Measurements from ENCODE around the gene CDC42BPA. TPM values are rescaled to one million over a fixed set of nuclear protein-coding genes. Genes with fewer than 3 reads are reported as not detected.

Gene CDC42BPA
- total and polyA plus RNA-seq, 9 of the 15 experiments (the other 6 are each of a cell fraction or from before 2014, with no cell fraction given) = 8.0 to 77.5 (median 52.1) TPM

DNA sequence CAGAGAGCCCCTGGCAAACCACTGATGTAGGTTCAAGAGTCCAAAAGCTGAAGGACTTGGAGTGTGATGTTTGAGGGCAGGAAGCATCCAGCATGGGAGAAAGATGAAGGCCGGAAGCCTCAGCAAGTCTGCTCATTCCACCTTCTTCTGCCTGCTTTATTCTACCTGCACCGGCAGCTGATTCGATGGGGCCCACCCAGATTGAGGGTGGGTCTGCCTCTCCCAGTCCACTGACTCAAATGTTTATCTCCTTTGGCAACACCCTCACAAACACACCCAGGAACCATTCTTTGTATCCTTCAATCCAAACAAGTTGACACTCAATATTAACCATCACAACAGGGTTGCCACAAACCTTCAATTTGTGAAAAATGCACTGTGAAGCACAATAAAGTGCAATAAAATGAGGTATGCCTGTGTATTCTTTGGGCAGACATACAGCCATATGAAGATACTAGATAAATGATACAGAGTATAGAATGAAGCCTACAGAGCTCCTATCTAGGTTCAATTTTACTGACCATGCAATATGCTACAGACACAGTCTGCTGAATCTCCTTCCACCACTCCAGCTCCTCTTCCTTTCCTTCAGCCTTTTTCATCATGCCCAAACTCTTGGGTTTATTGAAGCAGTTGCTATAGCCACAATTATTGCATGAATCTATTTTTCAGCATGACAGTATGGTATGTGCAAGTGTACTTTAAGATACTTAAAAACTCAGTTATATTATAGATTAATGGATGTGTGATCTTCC lies 24.0 kb upstream of the CDC42BPA start:
- H3K4me1 ChIP-seq (replicated peaks in 1 of 2; ENCODE audit: control insufficient read depth in 2 of 2, insufficient read depth in 2 of 2, low read length in 2 of 2) = peaks cover 0 to 7% of the 10 kb centered on the region in 2 experiments; a peak in 2 of 5 replicates
- intact Hi-C loops (cut with micrococcal nuclease) (no loop called here), in situ Hi-C loops (cut with MboI) (no loop called here)
- no peak overlapping the region for H3K4me3 ChIP-seq
- H4K20me1 ChIP-seq (replicated peaks; ENCODE audit: control insufficient read depth, insufficient read depth, low read length) = no peaks in the 10 kb centered on the region
- H3K9me1 ChIP-seq (ENCODE audit: control insufficient read depth, insufficient read depth, low read length) = no peaks in the 10 kb centered on the region
- H3K9me3 ChIP-seq (replicated peaks; ENCODE audit: control insufficient read depth, insufficient read depth, low read depth, low read length) = peaks cover 4% of the 10 kb centered on the region; the same call in 1 of the 2 replicates
- H3K4me2 ChIP-seq (ENCODE audit: insufficient read depth, low read length) = no peak overlapping the region
- CTCF ChIA-PET (ENCODE audit: low intra/inter-chr PET ratio) = no interaction called here
- no peaks in the 10 kb centered on the region for H3K27me3 ChIP-seq (ENCODE audit: control insufficient read depth in 2 of 2, insufficient read depth in 2 of 2, low read length in 2 of 2)
- FAIRE-seq (no peak), ATAC-seq (peak; percentile 60), DNase-seq (ENCODE audit: extremely low read depth in 1 of 4, low spot score in 3 of 4) (no peak)
- no peaks in the 10 kb centered on the region for H3K36me3 ChIP-seq (ENCODE audit: control insufficient read depth, insufficient read depth, low read length)
- H3K27ac ChIP-seq (ENCODE audit: extremely low read depth, low read depth, low read length) = no peak overlapping the region
- H3K79me2 ChIP-seq (ENCODE audit: control insufficient read depth, insufficient read depth, low read length) = no peaks in the 10 kb centered on the region
- POLR2A ChIA-PET = interaction anchor here (1.0 to 1.3 kb wide), 3 partner anchors 13 to 141 kb away, joined by 3 to 4 read pairs (median 3); no protein-coding TSS in a partner anchor
- WGBS (ENCODE audit: insufficient coverage, low coverage, missing lambda C conversion rate) = 91% methylated on average over 3 of the region's 3 CpGs
- H3K9ac ChIP-seq (ENCODE audit: insufficient read depth in 1 of 2, low read depth in 2 of 2, low read length in 2 of 2) = no peak overlapping the region
- H2AFZ ChIP-seq (ENCODE audit: low read depth, low read length) = no peak overlapping the region
- BruUV-seq (replicated peaks) = no TSS peak
- no peak for TF ChIP-seq ZEB2 (IDR thresholded peaks at IDR 0.05)
- peak; percentile 63 for TF ChIP-seq ZNF316 (IDR thresholded peaks at IDR 0.05)
- TF ChIP-seq, protein P1, sequence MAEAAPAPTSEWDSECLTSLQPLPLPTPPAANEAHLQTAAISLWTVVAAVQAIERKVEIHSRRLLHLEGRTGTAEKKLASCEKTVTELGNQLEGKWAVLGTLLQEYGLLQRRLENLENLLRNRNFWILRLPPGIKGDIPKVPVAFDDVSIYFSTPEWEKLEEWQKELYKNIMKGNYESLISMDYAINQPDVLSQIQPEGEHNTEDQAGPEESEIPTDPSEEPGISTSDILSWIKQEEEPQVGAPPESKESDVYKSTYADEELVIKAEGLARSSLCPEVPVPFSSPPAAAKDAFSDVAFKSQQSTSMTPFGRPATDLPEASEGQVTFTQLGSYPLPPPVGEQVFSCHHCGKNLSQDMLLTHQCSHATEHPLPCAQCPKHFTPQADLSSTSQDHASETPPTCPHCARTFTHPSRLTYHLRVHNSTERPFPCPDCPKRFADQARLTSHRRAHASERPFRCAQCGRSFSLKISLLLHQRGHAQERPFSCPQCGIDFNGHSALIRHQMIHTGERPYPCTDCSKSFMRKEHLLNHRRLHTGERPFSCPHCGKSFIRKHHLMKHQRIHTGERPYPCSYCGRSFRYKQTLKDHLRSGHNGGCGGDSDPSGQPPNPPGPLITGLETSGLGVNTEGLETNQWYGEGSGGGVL (CRISPR knock-in tag; IDR thresholded peaks at IDR 0.05) = no peak
- peak in 1 of 2 experiments; percentile 98; a peak in 2 of 4 replicates for TF ChIP-seq HDAC1 (IDR thresholded peaks at IDR 0.05)
- peak; percentile 46; the same call in 1 of the 2 replicates for TF ChIP-seq C11orf30 (IDR thresholded peaks at IDR 0.05; ENCODE audit: low read depth)
- TF ChIP-seq MAFF (IDR thresholded peaks at IDR 0.05; ENCODE audit: low read length) = 0 out of 2 replicates have a peak, but pooled peaks have one; percentile 20
- TF ChIP-seq, protein P2, sequence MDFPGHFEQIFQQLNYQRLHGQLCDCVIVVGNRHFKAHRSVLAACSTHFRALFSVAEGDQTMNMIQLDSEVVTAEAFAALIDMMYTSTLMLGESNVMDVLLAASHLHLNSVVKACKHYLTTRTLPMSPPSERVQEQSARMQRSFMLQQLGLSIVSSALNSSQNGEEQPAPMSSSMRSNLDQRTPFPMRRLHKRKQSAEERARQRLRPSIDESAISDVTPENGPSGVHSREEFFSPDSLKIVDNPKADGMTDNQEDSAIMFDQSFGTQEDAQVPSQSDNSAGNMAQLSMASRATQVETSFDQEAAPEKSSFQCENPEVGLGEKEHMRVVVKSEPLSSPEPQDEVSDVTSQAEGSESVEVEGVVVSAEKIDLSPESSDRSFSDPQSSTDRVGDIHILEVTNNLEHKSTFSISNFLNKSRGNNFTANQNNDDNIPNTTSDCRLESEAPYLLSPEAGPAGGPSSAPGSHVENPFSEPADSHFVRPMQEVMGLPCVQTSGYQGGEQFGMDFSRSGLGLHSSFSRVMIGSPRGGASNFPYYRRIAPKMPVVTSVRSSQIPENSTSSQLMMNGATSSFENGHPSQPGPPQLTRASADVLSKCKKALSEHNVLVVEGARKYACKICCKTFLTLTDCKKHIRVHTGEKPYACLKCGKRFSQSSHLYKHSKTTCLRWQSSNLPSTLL (IDR thresholded peaks at IDR 0.05) = no peak
- TF ChIP-seq EHMT2 (IDR thresholded peaks at IDR 0.05) = peak; percentile 52; the same call in 1 of the 2 replicates
- TF ChIP-seq XRCC3 (IDR thresholded peaks at IDR 0.05) = peak; percentile 75; the same call in 1 of the 2 replicates
- peak; percentile 63 to 87 for TF ChIP-seq TRIM24 (IDR thresholded peaks at IDR 0.05)
- no peak for TF ChIP-seq HDAC8 (tag; IDR thresholded peaks at IDR 0.05)
- TF ChIP-seq, protein P3, sequence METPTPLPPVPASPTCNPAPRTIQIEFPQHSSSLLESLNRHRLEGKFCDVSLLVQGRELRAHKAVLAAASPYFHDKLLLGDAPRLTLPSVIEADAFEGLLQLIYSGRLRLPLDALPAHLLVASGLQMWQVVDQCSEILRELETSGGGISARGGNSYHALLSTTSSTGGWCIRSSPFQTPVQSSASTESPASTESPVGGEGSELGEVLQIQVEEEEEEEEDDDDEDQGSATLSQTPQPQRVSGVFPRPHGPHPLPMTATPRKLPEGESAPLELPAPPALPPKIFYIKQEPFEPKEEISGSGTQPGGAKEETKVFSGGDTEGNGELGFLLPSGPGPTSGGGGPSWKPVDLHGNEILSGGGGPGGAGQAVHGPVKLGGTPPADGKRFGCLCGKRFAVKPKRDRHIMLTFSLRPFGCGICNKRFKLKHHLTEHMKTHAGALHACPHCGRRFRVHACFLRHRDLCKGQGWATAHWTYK (CRISPR knock-in tag; IDR thresholded peaks at IDR 0.05) = no peak
- TF ChIP-seq MAFG (tag; conservative IDR thresholded peaks at IDR 0.05) = 0 out of 2 replicates have a peak, but pooled peaks have one; percentile 5
- peak; percentile 98 for TF ChIP-seq CBX5 (IDR thresholded peaks at IDR 0.05; ENCODE audit: borderline replicate concordance, low read depth)
- peak; percentile 77 for TF ChIP-seq ZNF134 (CRISPR knock-in tag; conservative IDR thresholded peaks at IDR 0.05)
- TF ChIP-seq CBX3 (IDR thresholded peaks at IDR 0.05; ENCODE audit: borderline replicate concordance in 1 of 2, low read length in 2 of 2) = peak in 1 of 2 experiments; percentile 100; a peak in 2 of 3 replicates
- peak; percentile 93; the same call in 1 of the 2 replicates for TF ChIP-seq CBX1 (IDR thresholded peaks at IDR 0.05; ENCODE audit: low read depth)
- peak; percentile 97 for TF ChIP-seq TRIM28 (IDR thresholded peaks at IDR 0.05)
- TF ChIP-seq KAT7 (CRISPR knock-in tag; IDR thresholded peaks at IDR 0.05; ENCODE audit: borderline replicate concordance) = no peak
